DLD1 (cell line): Measurements from ENCODE around the gene TOMM7.
"Not testable (repeated sequence)": the region's sequence is repeated elsewhere in the genome, so short reads cannot be mapped to it uniquely, and the experiment has no call there.

Source experiments
- in situ Hi-C: cut with HindIII; loops from 2 replicates; pipeline ENCODE4 v1.10.0; 2017; ENCODE audit warnings: low sequenced_read_pairs

Gene TOMM7

DNA sequence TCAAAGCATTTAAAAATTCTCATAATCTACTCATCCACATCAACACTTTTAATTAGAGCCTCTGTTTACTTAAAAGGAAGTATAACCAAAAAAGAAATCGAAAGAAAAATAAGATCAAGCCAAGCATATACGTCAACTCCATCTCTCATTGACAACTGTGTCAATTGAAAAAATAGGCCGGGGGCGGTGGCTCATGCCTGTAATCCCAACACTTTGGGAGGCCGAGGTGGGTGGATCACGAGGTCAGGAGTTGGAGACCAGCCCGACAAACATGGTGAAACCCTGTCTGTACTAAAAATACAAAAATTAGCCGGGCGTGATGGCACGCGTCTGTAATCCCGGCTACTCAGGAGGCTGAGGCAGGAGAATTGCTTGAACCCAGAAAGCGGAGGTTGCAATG, 32.0 kb downstream of the TOMM7 start:
- in situ Hi-C loops = not testable (repeated sequence)

DNA sequence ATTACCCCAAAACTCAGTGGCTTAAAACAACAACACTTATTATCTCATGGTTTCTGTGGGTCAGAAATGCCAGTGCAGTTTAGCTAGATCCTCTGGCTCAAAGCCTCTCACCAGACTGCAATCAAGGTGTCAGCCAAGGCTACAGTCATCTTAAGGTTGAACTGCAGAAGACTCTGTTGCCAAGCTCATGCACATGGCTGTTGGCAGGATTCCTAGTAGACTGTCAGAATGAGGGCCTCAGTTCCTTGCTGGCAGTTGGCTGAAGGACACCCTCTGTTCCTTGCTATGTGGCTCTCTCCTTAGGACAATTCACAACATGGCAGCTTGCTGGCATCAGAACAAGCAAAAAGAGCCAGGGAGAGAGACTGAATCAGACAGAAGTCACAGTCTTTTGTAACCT, 34.7 kb downstream of the TOMM7 start:
- in situ Hi-C loops = no loop called here

DNA sequence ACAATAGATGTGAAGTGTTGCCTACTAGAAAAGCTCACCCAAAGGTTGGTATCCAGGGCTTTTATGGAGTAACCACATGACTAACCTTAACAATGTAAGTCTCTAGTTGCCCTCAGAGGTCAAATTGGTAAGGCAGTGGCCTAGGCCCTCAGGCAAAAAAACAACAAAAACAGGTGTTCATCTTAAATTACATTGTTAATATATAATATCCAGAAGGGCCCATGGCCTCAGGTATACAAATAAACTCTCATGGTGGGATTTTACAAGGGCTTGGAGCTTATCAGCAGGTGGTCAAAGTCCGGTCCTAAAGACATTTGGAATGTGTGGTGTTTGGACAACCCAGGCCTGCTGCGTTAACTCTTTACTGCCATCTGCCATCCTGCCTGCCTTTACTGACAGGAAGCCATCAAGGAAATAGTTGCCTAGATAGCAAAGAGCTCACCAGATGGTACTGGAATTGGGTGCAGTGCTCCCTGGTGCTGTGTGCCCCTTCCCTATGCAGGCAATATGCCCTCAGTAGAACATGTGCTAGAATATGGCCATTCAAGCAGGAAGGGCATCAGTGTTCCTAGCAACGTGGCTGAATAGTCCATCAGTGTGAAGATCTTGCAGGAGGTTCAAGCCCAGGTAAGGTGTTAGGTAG, 36.2 kb downstream of the TOMM7 start:
- in situ Hi-C loops = no loop called here

DNA sequence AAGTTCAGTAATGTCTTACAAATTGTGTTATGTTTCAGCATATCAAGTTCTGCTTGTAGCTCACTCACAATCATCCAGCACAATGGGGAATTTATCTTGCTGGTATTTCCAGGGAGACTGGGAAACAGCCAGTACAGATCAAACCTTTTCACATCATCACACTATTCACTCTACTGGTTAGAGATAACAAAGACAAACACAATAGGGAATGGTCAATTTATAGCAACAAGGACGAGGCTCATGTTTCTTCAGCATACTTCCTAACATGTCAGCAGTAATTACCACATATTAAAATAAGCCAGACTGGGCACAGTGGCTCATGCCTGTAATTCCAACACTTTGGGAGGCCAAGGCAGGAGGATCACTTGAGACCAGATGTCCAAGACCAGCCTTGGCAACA, 38.3 kb downstream of the TOMM7 start:
- in situ Hi-C loops = no loop called here

DNA sequence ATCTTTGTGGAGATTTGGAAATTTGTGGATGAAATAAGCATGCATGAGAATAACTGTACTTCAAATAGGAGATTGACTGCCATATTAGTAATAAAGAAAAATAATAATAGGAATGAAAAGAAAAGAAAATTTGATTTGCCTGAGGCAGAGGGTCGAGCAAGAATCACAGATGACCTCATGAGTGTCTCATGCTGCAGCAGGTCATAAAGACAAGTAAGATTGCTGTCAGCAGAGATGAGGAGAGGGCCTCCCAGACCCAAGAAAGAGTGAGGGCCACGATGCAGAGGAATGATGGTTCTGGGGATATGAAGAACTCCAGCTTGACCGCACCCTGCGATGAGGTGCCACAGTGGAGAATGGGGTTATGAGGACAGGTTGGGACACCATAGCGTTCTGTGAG, 39.2 kb downstream of the TOMM7 start:
- in situ Hi-C loops = no loop called here

DNA sequence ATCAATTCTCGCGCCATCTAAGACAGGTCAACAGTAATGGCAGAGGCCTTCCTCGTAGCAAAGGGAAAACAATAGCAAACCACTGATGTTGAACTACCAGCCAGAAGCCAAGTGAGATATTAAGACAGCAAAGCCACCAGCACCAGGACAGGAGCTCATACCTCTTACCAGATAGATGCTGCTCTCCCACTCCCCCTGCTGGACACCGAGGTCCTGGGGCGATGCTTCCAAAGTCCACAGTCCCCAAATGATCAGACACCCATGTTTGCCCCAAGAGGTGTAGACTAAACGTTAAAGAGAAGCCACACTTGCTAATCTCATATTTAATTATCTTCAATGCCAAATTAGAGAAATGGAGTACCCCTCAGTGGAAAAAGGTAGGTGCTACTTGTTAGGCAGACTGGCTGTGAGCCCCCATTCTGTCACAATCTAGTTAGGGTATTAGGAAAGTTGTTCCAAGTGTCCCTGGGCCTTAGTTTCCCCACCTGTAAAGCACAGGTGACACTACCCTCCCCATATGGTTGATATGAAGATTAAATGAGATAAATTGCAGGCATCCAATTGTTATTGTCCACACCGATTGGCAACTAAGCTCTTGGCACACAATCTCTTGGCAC, 39.9 kb downstream of the TOMM7 start:
- in situ Hi-C loops = no loop called here

DNA sequence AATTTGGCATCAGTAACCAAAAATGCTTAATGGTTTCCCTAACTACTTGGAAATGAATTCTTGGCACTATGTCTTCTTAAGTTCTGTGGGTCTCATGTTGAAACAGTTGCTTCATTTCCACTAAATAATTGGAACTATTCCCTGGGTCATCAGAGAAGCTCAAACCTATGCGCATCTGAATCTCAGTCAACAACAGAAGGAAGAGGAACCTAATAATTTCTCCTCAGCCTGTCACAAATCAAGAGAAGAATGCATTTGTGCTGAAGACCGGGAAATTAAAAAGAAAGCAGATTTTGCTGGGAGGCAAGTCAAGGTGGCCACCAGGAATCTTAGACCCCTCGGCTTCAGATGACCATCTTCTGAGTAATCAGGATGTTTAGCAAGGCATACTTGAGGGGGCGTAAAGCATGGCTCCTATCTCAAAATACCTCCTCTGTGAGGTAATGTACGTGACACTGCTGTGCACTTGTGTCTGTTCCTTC, 41.4 kb downstream of the TOMM7 start:
- in situ Hi-C loops = no loop called here

DNA sequence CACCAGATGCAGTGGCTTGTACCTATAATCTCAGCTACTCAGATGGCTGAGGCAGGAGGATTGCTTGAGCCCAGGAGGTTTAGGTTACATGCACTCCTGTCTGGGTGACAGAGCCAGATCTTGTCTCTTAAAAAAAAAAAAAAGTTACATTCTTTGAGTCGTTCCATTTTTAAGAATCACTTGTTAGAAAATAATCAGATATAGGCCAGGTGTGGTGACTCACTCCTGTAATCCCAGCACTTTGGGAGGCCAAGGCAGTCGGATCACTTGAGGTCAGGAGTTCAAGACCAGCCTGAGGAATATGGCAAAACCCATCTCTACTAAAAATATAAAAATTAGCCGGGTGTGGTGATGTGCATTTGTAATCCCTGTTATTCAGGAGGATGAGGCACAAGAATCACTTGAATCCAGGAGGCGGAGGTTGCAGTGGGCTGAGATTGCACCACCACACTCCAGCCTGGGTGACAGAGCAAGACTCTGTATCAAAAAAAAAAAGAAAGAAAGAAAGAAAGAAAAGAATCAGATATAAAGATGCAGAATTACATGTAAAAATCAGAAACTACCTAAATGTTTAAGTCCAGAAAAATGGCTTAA, 42.8 kb downstream of the TOMM7 start:
- in situ Hi-C loops = not testable (repeated sequence)

DNA sequence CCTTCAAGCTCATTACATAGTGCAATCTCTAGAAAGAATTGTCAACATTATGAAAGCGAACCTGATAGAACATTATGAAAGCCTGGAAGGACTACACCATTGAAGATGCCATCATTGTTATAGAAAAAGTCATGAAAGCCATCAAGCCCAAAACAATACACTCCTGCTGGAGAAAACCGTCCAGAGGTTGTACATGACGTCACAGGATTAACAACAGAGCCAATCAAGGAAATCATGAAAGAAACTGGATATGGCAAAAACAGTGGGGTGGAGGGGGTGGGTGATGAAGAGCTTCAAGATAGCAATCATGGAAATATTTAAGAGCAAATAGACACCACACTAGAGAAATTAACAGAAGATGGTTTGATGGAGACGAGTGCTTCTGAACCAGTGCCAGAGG, 45.7 kb downstream of the TOMM7 start:
- in situ Hi-C loops = no loop called here

DNA sequence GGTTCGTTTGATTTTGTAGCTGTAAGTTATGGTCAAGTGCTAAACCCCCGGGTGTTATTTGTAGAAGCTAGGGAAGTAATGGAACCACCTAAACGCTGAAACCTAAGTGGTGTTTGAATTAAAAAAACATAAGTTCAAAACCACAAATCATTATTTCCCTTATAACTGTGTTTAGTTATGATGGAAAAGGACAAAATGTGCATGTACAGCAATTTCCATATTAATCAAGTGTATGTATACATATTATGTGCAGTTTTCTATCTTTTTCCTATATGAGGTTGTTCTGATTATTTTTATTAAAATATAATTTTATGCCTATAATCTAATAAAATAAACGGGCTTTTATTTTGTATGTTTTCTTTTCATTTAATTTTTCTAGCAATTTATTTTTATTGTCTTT, 49.8 kb downstream of the TOMM7 start:
- in situ Hi-C loops = no loop called here

DNA sequence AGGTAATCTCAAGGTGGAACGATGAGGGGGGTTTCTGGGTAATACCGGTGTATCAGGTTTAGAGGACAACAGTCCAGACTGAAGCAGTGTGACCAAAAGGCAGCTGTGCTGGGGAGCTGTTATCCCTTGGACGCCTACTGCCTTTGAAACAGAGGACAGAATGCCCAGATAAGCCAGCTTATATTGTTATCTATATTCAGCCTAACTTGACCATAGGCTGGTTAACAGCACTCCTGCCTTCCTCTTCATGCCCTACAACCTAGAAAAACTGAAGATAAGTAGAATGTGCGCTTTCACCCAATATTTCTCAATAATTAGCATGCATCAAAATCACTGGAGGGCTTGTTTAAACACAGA, 50.8 kb downstream of the TOMM7 start:
- in situ Hi-C loops = no loop called here

DNA sequence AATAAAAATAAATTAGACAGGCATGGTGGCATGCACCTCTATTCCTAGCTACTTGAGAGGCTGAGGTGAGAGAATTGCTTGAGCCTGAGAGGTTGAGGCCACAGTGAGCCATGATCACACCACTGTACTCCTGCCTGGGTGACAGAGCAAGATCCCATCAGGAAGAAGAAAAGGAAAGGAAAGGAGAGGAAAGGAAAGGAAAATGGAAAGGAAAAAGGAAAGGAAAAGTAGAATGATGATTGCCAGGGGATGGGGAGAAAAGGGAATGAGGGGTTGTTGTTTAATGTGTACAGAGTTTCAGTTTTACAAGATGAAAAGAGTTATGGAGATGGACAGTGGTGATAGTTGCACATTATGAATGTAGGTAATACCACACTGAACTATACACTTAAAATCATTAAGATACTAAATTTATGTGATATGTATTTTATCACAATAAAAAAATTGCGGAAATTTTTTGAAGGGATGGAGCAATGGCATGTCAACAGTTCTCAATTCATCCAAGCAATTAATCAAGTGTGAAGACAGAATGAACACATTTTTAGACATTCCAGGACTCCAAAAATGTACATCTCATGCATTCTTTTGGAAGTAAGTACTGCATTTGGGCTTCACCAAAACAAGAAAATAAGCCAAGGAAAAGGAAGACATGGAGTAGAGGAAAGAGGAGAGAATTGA, 51.3 kb downstream of the TOMM7 start:
- in situ Hi-C loops = no loop called here

DNA sequence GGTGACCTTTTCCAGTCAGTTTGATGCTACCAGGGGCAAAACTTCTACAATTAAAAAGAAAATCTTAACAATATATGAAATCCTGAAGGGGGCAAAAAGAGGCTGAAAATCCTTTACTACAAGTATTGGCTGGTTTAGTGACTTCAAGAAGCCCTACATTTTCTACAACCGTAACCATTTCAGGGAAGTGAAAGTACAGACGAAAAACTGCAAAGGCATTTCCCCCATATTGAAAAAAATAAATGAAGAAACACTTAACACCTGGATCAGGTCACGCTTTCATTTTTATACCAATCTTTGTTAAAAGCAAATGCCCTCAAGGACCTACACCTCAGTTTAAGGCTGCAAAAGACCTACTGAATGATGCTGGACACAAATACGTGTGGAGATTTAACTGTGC, 57.0 kb downstream of the TOMM7 start:
- in situ Hi-C loops = no loop called here
